Type B pancreatic cell (in vitro differentiated cells): ENCODE results near the gene ANO5. TPM values are rescaled to one million over a fixed set of nuclear protein-coding genes. Genes with fewer than 3 reads are reported as not detected.

ENCODE experiments used
- DNase-seq: peaks from one replicate; pipeline ENCODE4 v3.0.0; 2021; ENCODE audit warnings: mixed read lengths; ENCODE audit not compliant: unreplicated experiment; ENCODE audit errors: extremely low spot score
- H3K27ac Mint-ChIP-seq: 2 replicates; pipeline ENCODE4 v1.8.0; 2021; ENCODE audit warnings: mild to moderate bottlenecking, mixed read lengths
- H3K27me3 Mint-ChIP-seq: 2 replicates; pipeline ENCODE4 v1.8.0; 2021; ENCODE audit warnings: mixed read lengths
- H3K36me3 Mint-ChIP-seq: 2 replicates; pipeline ENCODE4 v1.8.0; 2021; ENCODE audit warnings: mixed read lengths
- H3K4me1 Mint-ChIP-seq: one replicate; pipeline ENCODE4 v1.8.0; 2021; ENCODE audit warnings: mixed read lengths; ENCODE audit not compliant: unreplicated experiment
- H3K4me3 Mint-ChIP-seq: 2 replicates; pipeline ENCODE4 v1.8.0; 2021; ENCODE audit warnings: mild to moderate bottlenecking, mixed read lengths
- H3K9me3 Mint-ChIP-seq: 2 replicates; pipeline ENCODE4 v1.8.0; 2021; ENCODE audit warnings: mixed read lengths
- CTCF ChIP-seq: fragments of 200-600 bp; sonication (generic); conservative IDR thresholded peaks from 2 replicates; pipeline ENCODE4 v1.5.0; 2021; ENCODE audit warnings: antibody characterized with exemption, mild to moderate bottlenecking
- total RNA-seq: library from RNA; stranded (reverse); gene quantifications from 2 replicates; pipeline ENCODE4 v1.2.1, GENCODE V29; 2021; ENCODE audit warnings: low replicate concordance

ANO5 gene
- total RNA-seq, 1 donor from 2014 or later, result 4.1 TPM

GRCh38 chr11:22317656-22318055 lies 124.8 kb downstream of the ANO5 start:
- DNase-seq, result no peak
- H3K27ac Mint-ChIP-seq, result no peak overlapping the region
- peaks cover 8% of the 10 kb centered on the region for H3K27me3 Mint-ChIP-seq
- H3K4me1 Mint-ChIP-seq, result no peaks in the 10 kb centered on the region
- TF ChIP-seq CTCF, result no peak
- no peaks in the 10 kb centered on the region for H3K36me3 Mint-ChIP-seq
- H3K9me3 Mint-ChIP-seq, result no peaks in the 10 kb centered on the region
- no peak overlapping the region for H3K4me3 Mint-ChIP-seq

- H3K4me1 Mint-ChIP-seq, result no peaks in the 10 kb centered on the region
- no peak for TF ChIP-seq CTCF
- H3K27ac Mint-ChIP-seq, result no peak overlapping the region
- no peaks in the 10 kb centered on the region for H3K36me3 Mint-ChIP-seq
- no peak overlapping the region for H3K4me3 Mint-ChIP-seq
- peaks cover 6% of the 10 kb centered on the region for H3K27me3 Mint-ChIP-seq
- no peaks in the 10 kb centered on the region for H3K9me3 Mint-ChIP-seq
- DNase-seq, result no peak
Observed at GRCh38 chr11:22331771-22332170, 138.9 kb downstream of the ANO5 start.

Other genes starting within 250 kb of the ANO5 start
- 2.7 and 3.4 TPM in 2 replicates for gene SLC17A6, start 145.3 kb downstream of the ANO5 start, total RNA-seq